Chondrocyte (in vitro differentiated cells): ENCODE results near the gene PPP1R14D. TPM values are rescaled to one million over a fixed set of nuclear protein-coding genes. Genes with fewer than 3 reads are reported as not detected.
A peak's percentile ranks its signal among the peaks of the same experiment; 100 is the strongest.

ENCODE experiments used
- DNase-seq: peaks from one replicate; pipeline ENCODE4 v3.0.0; 2021; ENCODE audit warnings: mixed read lengths, low spot score
- H3K27ac Mint-ChIP-seq: one replicate; pipeline ENCODE4 v1.8.0; 2021; ENCODE audit warnings: mild to moderate bottlenecking, moderate library complexity, mixed read lengths; ENCODE audit not compliant: unreplicated experiment
- H3K27me3 Mint-ChIP-seq: 2 replicates; pipeline ENCODE4 v1.8.0; 2021; ENCODE audit warnings: low read depth, mixed read lengths
- H3K36me3 Mint-ChIP-seq: 2 replicates; pipeline ENCODE4 v1.8.0; 2021; ENCODE audit warnings: low read depth, mixed read lengths
- H3K4me1 Mint-ChIP-seq: 2 replicates; pipeline ENCODE4 v1.8.0; 2021; ENCODE audit warnings: low read depth, mild to moderate bottlenecking, mixed read lengths
- H3K4me3 Mint-ChIP-seq: one replicate; pipeline ENCODE4 v1.8.0; 2021; ENCODE audit warnings: mild to moderate bottlenecking, moderate library complexity, mixed read lengths; ENCODE audit not compliant: unreplicated experiment
- H3K9me3 Mint-ChIP-seq: 2 replicates; pipeline ENCODE4 v1.8.0; 2021; ENCODE audit warnings: low read depth, mixed read lengths
- CTCF ChIP-seq: fragments of 200-600 bp; sonication (generic); IDR thresholded peaks from 2 replicates; pipeline ENCODE4 v1.5.0; 2021; ENCODE audit warnings: antibody characterized with exemption, mild to moderate bottlenecking, moderate library complexity
- total RNA-seq: library from RNA; stranded (reverse); gene quantifications from 3 replicates; pipeline ENCODE4 v1.2.1, GENCODE V29; 2021

The PPP1R14D gene
- total RNA-seq, 1 donor from 2014 or later, result not detected

GRCh38 chr15:40819048-40819447, 9.5 kb downstream of the PPP1R14D start:
- Mint-ChIP-seq H3K9me3 (no peaks in the 10 kb centered on the region), H3K4me1 (peaks cover 4% of the 10 kb centered on the region), H3K27me3 (peaks cover 1% of the 10 kb centered on the region), H3K27ac (no peak overlapping the region), H3K36me3 (peaks cover 4% of the 10 kb centered on the region), H3K4me3 (no peak overlapping the region)
- DNase-seq, result no peak
- no peak for TF ChIP-seq CTCF

- Mint-ChIP-seq H3K27me3 (peaks cover 1% of the 10 kb centered on the region), H3K4me3 (no peak overlapping the region), H3K4me1 (peaks cover 4% of the 10 kb centered on the region), H3K9me3 (no peaks in the 10 kb centered on the region), H3K36me3 (peaks cover 13% of the 10 kb centered on the region), H3K27ac (no peak overlapping the region)
- no peak for TF ChIP-seq CTCF
- no peak for DNase-seq
Observed at GRCh38 chr15:40815042-40815698, 13.3 kb downstream of the PPP1R14D start.

- Mint-ChIP-seq H3K4me1 (peaks cover 12% of the 10 kb centered on the region), H3K27me3 (no peaks in the 10 kb centered on the region), H3K36me3 (peaks cover 13% of the 10 kb centered on the region), H3K4me3 (no peak overlapping the region), H3K9me3 (no peaks in the 10 kb centered on the region), H3K27ac (no peak overlapping the region)
- TF ChIP-seq CTCF, result no peak
- DNase-seq, result peak; percentile 88
Observed at GRCh38 chr15:40812721-40813425, 15.6 kb downstream of the PPP1R14D start.

GRCh38 chr15:40808861-40809450, 19.6 kb downstream of the PPP1R14D start:
- no peak for TF ChIP-seq CTCF
- Mint-ChIP-seq H3K27me3 (no peaks in the 10 kb centered on the region), H3K36me3 (peaks cover 8% of the 10 kb centered on the region), H3K9me3 (no peaks in the 10 kb centered on the region), H3K27ac (no peak overlapping the region), H3K4me1 (peaks cover 16% of the 10 kb centered on the region), H3K4me3 (no peak overlapping the region)
- DNase-seq, result no peak

GRCh38 chr15:40807888-40808461, 20.5 kb downstream of the PPP1R14D start:
- peaks cover 16% of the 10 kb centered on the region for H3K4me1 Mint-ChIP-seq
- peaks cover 5% of the 10 kb centered on the region for H3K36me3 Mint-ChIP-seq
- no peak for TF ChIP-seq CTCF
- H3K27me3 Mint-ChIP-seq, result no peaks in the 10 kb centered on the region
- peak overlapping the region; percentile 88 for H3K4me3 Mint-ChIP-seq
- no peaks in the 10 kb centered on the region for H3K9me3 Mint-ChIP-seq
- H3K27ac Mint-ChIP-seq, result peak overlapping the region; percentile 32
- no peak for DNase-seq
